BLaER1 (cell line): ENCODE measurements around the gene CALY.
A peak's percentile ranks its signal among the peaks of the same experiment; 100 is the strongest.

Source experiments
- H3K27ac ChIP-seq: shearing (Covaris generic); formaldehyde crosslinking; 2 replicates; pipeline ENCODE4 v1.8.1; 2022
- H3K27me3 ChIP-seq: shearing (Covaris generic); formaldehyde crosslinking; 2 replicates; pipeline ENCODE4 v1.8.1; 2022
- H3K36me3 ChIP-seq: shearing (Covaris generic); formaldehyde crosslinking; 2 replicates; pipeline ENCODE4 v1.8.1; 2022
- H3K4me1 ChIP-seq: shearing (Covaris generic); formaldehyde crosslinking; 2 replicates; pipeline ENCODE4 v1.8.1; 2022
- H3K4me2 ChIP-seq: shearing (Covaris generic); formaldehyde crosslinking; 2 replicates; pipeline ENCODE4 v1.8.1; 2022
- H3K4me3 ChIP-seq: shearing (Covaris generic); formaldehyde crosslinking; 2 replicates; pipeline ENCODE4 v1.8.1; 2022
- H3K9ac ChIP-seq: shearing (Covaris generic); formaldehyde crosslinking; 2 replicates; pipeline ENCODE4 v1.8.1; 2022
- H3K9me3 ChIP-seq: shearing (Covaris generic); formaldehyde crosslinking; 2 replicates; pipeline ENCODE4 v1.8.1; 2022
- H4K20me1 ChIP-seq: shearing (Covaris generic); formaldehyde crosslinking; 2 replicates; pipeline ENCODE4 v1.8.1; 2022
- Cebpa-rat ChIP-seq: shearing (Covaris generic); IDR thresholded peaks from 2 replicates; pipeline ENCODE4 v1.8.1; 2022

Gene CALY

GRCh38 chr10:133366751-133367150, 30.1 kb upstream of the CALY start:
- Histone ChIP-seq H3K36me3 (peaks cover 90% of the 10 kb centered on the region), H3K4me2 (no peak overlapping the region), H3K9me3 (no peaks in the 10 kb centered on the region), H4K20me1 (peaks cover 18% of the 10 kb centered on the region), H3K27me3 (no peaks in the 10 kb centered on the region), H3K9ac (no peak overlapping the region), H3K4me3 (no peak overlapping the region), H3K27ac (no peak overlapping the region), H3K4me1 (peaks cover 19% of the 10 kb centered on the region)
- TF ChIP-seq Cebpa-rat = no peak

- no peak for TF ChIP-seq Cebpa-rat
- Histone ChIP-seq H3K36me3 (peaks cover 84% of the 10 kb centered on the region), H3K9me3 (no peaks in the 10 kb centered on the region), H4K20me1 (peaks cover 12% of the 10 kb centered on the region; the same call in 1 of the 2 replicates), H3K4me2 (no peak overlapping the region), H3K27me3 (no peaks in the 10 kb centered on the region), H3K4me1 (peaks cover 19% of the 10 kb centered on the region), H3K27ac (no peak overlapping the region), H3K9ac (no peak overlapping the region), H3K4me3 (no peak overlapping the region)
Observed at GRCh38 chr10:133366130-133366478, 29.4 kb upstream of the CALY start.

GRCh38 chr10:133365461-133366129, 28.9 kb upstream of the CALY start:
- Histone ChIP-seq H3K9ac (no peak overlapping the region), H3K36me3 (peaks cover 80% of the 10 kb centered on the region), H4K20me1 (0 out of 2 replicates have a peak, but pooled peaks cover 8% of the 10 kb centered on the region), H3K27me3 (no peaks in the 10 kb centered on the region), H3K27ac (no peak overlapping the region), H3K4me3 (no peak overlapping the region), H3K4me1 (peaks cover 24% of the 10 kb centered on the region), H3K9me3 (no peaks in the 10 kb centered on the region), H3K4me2 (no peak overlapping the region)
- no peak for TF ChIP-seq Cebpa-rat

DNA sequence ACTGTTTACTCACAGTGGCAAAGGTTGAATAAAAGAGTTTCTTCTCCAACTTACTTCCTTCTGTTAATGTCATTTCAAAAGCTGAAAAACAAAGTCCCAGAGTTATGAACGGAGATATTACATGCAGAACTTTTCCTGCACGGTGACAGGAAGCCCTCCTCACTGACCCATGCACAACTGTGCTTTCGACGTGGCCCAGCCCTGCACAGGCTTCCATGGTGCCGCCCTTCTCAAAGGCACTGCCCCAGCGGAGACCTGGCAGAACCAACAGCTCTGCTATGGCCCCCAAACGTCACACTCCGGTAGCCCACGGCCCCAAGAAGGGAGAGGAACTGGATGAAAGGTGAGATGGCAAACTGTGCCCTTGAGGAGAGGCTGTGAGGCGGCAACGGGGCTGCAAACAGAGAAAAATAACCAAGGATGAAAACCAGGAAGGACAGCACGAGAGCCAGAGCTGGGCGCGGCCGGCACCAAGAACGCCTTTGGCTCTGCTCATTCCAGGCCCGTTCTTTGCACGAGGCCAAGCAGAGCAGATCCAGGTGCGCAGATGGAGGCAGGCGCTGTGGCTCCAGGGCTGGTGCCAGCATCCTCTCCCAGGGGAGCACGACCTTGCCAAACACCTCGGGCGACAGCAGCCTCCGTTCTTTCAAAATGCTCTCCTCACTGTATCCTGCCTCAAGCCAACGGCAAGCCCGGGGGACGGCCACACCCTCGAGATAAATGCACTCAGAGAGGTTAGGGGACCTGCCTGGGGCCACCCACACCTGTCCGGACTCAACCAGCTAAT, 28.1 kb upstream of the CALY start:
- Histone ChIP-seq H3K36me3 (peaks cover 72% of the 10 kb centered on the region), H3K27me3 (no peaks in the 10 kb centered on the region), H3K9ac (no peak overlapping the region), H3K4me3 (no peak overlapping the region), H3K9me3 (no peaks in the 10 kb centered on the region), H4K20me1 (0 out of 2 replicates have a peak, but pooled peaks cover under 1% of the 10 kb centered on the region), H3K27ac (no peak overlapping the region), H3K4me1 (peaks cover 24% of the 10 kb centered on the region), H3K4me2 (no peak overlapping the region)
- TF ChIP-seq Cebpa-rat = no peak

GRCh38 chr10:133362846-133363245, 26.1 kb upstream of the CALY start:
- no peaks in the 10 kb centered on the region for H3K27me3 ChIP-seq

GRCh38 chr10:133361773-133362441, 25.2 kb upstream of the CALY start:
- no peaks in the 10 kb centered on the region for H3K9me3 ChIP-seq
- H3K4me3 ChIP-seq = no peak overlapping the region
- peaks cover 47% of the 10 kb centered on the region for H3K36me3 ChIP-seq
- H3K4me1 ChIP-seq = peaks cover 24% of the 10 kb centered on the region
- H4K20me1 ChIP-seq = no peaks in the 10 kb centered on the region
- peak overlapping the region; percentile 69 for H3K4me2 ChIP-seq
- no peaks in the 10 kb centered on the region for H3K27me3 ChIP-seq
- H3K9ac ChIP-seq = peak overlapping the region; percentile 38; the same call in 1 of the 2 replicates
- TF ChIP-seq Cebpa-rat = no peak
- H3K27ac ChIP-seq = peak overlapping the region; percentile 53; the same call in 1 of the 2 replicates

More at GRCh38 chr10:133362846-133363245, 26.1 kb upstream of the CALY start:
- H4K20me1 ChIP-seq = no peaks in the 10 kb centered on the region
- no peak overlapping the region for H3K27ac ChIP-seq
- H3K4me3 ChIP-seq = no peak overlapping the region
- peak overlapping the region; percentile 69 for H3K4me2 ChIP-seq
- peaks cover 24% of the 10 kb centered on the region for H3K4me1 ChIP-seq
- peaks cover 52% of the 10 kb centered on the region for H3K36me3 ChIP-seq
- peak overlapping the region; percentile 38; the same call in 1 of the 2 replicates for H3K9ac ChIP-seq
- H3K9me3 ChIP-seq = no peaks in the 10 kb centered on the region
- no peak for TF ChIP-seq Cebpa-rat

- peaks cover 6% of the 10 kb centered on the region for H4K20me1 ChIP-seq
- H3K9ac ChIP-seq = no peak overlapping the region; the same call in 1 of the 2 replicates
- H3K4me3 ChIP-seq = no peak overlapping the region
- H3K36me3 ChIP-seq = peaks cover 40% of the 10 kb centered on the region
- TF ChIP-seq Cebpa-rat = no peak
- H3K27ac ChIP-seq = peak overlapping the region; percentile 53; the same call in 1 of the 2 replicates
- peak overlapping the region; percentile 69 for H3K4me2 ChIP-seq
- no peaks in the 10 kb centered on the region for H3K9me3 ChIP-seq
- peaks cover 31% of the 10 kb centered on the region for H3K4me1 ChIP-seq
- H3K27me3 ChIP-seq = no peaks in the 10 kb centered on the region
Observed at GRCh38 chr10:133361227-133361626, 24.5 kb upstream of the CALY start.

GRCh38 chr10:133359972-133360610, 23.4 kb upstream of the CALY start:
- no peak overlapping the region for H3K4me3 ChIP-seq
- TF ChIP-seq Cebpa-rat = no peak
- H3K9ac ChIP-seq = no peak overlapping the region
- H3K4me2 ChIP-seq = no peak overlapping the region
- no peak overlapping the region for H3K27ac ChIP-seq
- no peaks in the 10 kb centered on the region for H3K9me3 ChIP-seq
- H3K36me3 ChIP-seq = peaks cover 33% of the 10 kb centered on the region
- H4K20me1 ChIP-seq = peaks cover 17% of the 10 kb centered on the region
- H3K27me3 ChIP-seq = no peaks in the 10 kb centered on the region
- peaks cover 42% of the 10 kb centered on the region for H3K4me1 ChIP-seq

- peaks cover 23% of the 10 kb centered on the region for H4K20me1 ChIP-seq
- no peak for TF ChIP-seq Cebpa-rat
Observed at GRCh38 chr10:133359554-133359971, 22.9 kb upstream of the CALY start.

More at GRCh38 chr10:133359554-133359971, 22.9 kb upstream of the CALY start:
- H3K27me3 ChIP-seq = no peaks in the 10 kb centered on the region
- H3K9me3 ChIP-seq = no peaks in the 10 kb centered on the region
- H3K4me1 ChIP-seq = peaks cover 48% of the 10 kb centered on the region
- H3K4me2 ChIP-seq = no peak overlapping the region
- H3K27ac ChIP-seq = no peak overlapping the region
- peaks cover 33% of the 10 kb centered on the region for H3K36me3 ChIP-seq
- H3K4me3 ChIP-seq = no peak overlapping the region
- H3K9ac ChIP-seq = no peak overlapping the region
